ENCODE measurements around the gene CSNK1A1. TPM values are rescaled to one million over a fixed set of nuclear protein-coding genes. Genes with fewer than 3 reads are reported as not detected.

CSNK1A1 gene
- total and polyA plus RNA-seq, 2 of the 4 experiments (the other 2 are of a cell fraction): 140 to 419 TPM

GRCh38 chr5:149544028-149544420 lies 7.2 kb downstream of the CSNK1A1 start:
- POLR2A ChIA-PET (ENCODE audit: unreplicated experiment): interaction anchor here (0.6 kb wide), 2 partner anchors 13 to 22 kb away, joined by 3 to 9 read pairs; no protein-coding TSS in a partner anchor
- H3K36me3 ChIP-seq (ENCODE audit: control insufficient read depth, insufficient read depth, low read length): peaks cover 44% of the 10 kb centered on the region
- H3K14ac ChIP-seq (replicated peaks; ENCODE audit: low read depth, low read length): no peak overlapping the region
- H3K4ac ChIP-seq (ENCODE audit: low read depth, low read length): no peak overlapping the region
- no peak for DNase-seq
- no peak overlapping the region; the same call in 1 of the 2 replicates for H3K27ac ChIP-seq (ENCODE audit: insufficient read depth, low read length)
- peaks cover 0 to 10% of the 10 kb centered on the region in 2 experiments; a peak in 1 of 4 replicates for H3K79me1 ChIP-seq (ENCODE audit: low read depth in 1 of 2, low read length in 2 of 2)
- peaks cover 93% of the 10 kb centered on the region for H4K20me1 ChIP-seq (ENCODE audit: insufficient read depth, low read length)
- H2BK20ac ChIP-seq (ENCODE audit: low read depth, low read length): no peak overlapping the region
- peaks cover 13% of the 10 kb centered on the region for H3K4me1 ChIP-seq (ENCODE audit: control insufficient read depth, insufficient read depth, low read length)
- intact Hi-C loops (cut with micrococcal nuclease) (no loop called here), in situ Hi-C loops (cut with MboI; ENCODE audit: low sequenced_read_pairs) (no loop called here), dilution Hi-C loops (cut with HindIII; ENCODE audit: low sequenced_read_pairs, unreplicated experiment) (no loop called here)
- H3K9me1 ChIP-seq (ENCODE audit: insufficient read depth, low read length): peaks cover 10% of the 10 kb centered on the region
- H3K4me2 ChIP-seq (ENCODE audit: low read depth, low read length): peak overlapping the region; percentile 66; the same call in 1 of the 2 replicates
- no peak overlapping the region for H3K56ac ChIP-seq (ENCODE audit: extremely low read depth, insufficient read depth, low read length)
- no peak overlapping the region for H2BK5ac ChIP-seq (ENCODE audit: low read depth, low read length, poor library complexity, severe bottlenecking)
- no TSS peak for BruUV-seq (replicated peaks)
- ATAC-seq (ENCODE audit: low read depth): no peak
- no peak overlapping the region for H3K23ac ChIP-seq (ENCODE audit: low read depth, low read length)
- no CpG with 5 or more reads among the region's 3 CpGs for WGBS, 2 experiments (ENCODE audit: extremely low coverage in 2 of 2, insufficient read length in 1 of 2)
- no peak overlapping the region for H3K18ac ChIP-seq (ENCODE audit: low read depth, low read length)
- no peak overlapping the region for H2BK15ac ChIP-seq (ENCODE audit: low read depth, low read length)
- no peak overlapping the region for H2BK120ac ChIP-seq (ENCODE audit: low read depth, low read length)
- peak; percentile 16; the same call in 1 of the 2 replicates for TF ChIP-seq POLR2A (IDR thresholded peaks at IDR 0.05; ENCODE audit: low read depth, low read length)
- TF ChIP-seq RFX5 (IDR thresholded peaks at IDR 0.05; ENCODE audit: low read depth, low read length): no peak
- H3K9ac ChIP-seq (ENCODE audit: low read depth, low read length): no peak overlapping the region
- no peak overlapping the region for H3K4me3 ChIP-seq (ENCODE audit: insufficient read depth, low read depth, low read length)
- no peaks in the 10 kb centered on the region for H3K9me3 ChIP-seq (ENCODE audit: control insufficient read depth, insufficient read depth, low read length)
- H4K5ac ChIP-seq (ENCODE audit: low read depth, low read length): no peak overlapping the region
- H2AK5ac ChIP-seq (ENCODE audit: low read depth, low read length): no peak overlapping the region
- CTCF ChIA-PET: no interaction called here
- no peak overlapping the region for H2AK9ac ChIP-seq (replicated peaks; ENCODE audit: low read depth, low read length, poor library complexity)
- no peak overlapping the region for H4K91ac ChIP-seq (ENCODE audit: insufficient read depth, low read depth, low read length)
- no peak overlapping the region for H4K8ac ChIP-seq (ENCODE audit: low read depth in 2 of 2, low read length in 2 of 2)
- no peak overlapping the region for H2AFZ ChIP-seq (replicated peaks; ENCODE audit: low read length, poor library complexity)
- no peaks in the 10 kb centered on the region for H3K27me3 ChIP-seq (ENCODE audit: control insufficient read depth, insufficient read depth, low read length)
